Calu3 (cell line): ENCODE results near the gene CNNM2. TPM values are rescaled to one million over a fixed set of nuclear protein-coding genes. Genes with fewer than 3 reads are reported as not detected.
"Not testable (repeated sequence)": the region's sequence is repeated elsewhere in the genome, so short reads cannot be mapped to it uniquely, and the experiment has no call there.

Experiments
- BruUV-seq: library from RNA; stranded (reverse); fragments of 400-500 nt; replicated peaks from 2 replicates; lab custom pipeline; 2021; lab: Mats Ljungman, UMichigan
- CTCF ChIA-PET: fragments of 300-600 bp; sonication (Branson Sonifier 250); formaldehyde crosslinking; loops from one replicate; lab custom pipeline; 2022; ENCODE audit warnings: antibody characterized with exemption; lab: Charles Lee
- DNase-seq: peaks from one replicate; pipeline ENCODE4 v3.0.0; 2022
- H3K27ac Mint-ChIP-seq: one replicate; pipeline ENCODE4 v1.8.0; 2022; ENCODE audit warnings: mixed read lengths; ENCODE audit not compliant: unreplicated experiment
- H3K27me3 Mint-ChIP-seq: one replicate; pipeline ENCODE4 v1.8.0; 2022; ENCODE audit warnings: mixed read lengths; ENCODE audit not compliant: unreplicated experiment
- H3K36me3 Mint-ChIP-seq: one replicate; pipeline ENCODE4 v1.8.0; 2022; ENCODE audit warnings: mild to moderate bottlenecking, moderate library complexity, mixed read lengths; ENCODE audit not compliant: insufficient read depth, unreplicated experiment
- H3K4me1 Mint-ChIP-seq: one replicate; pipeline ENCODE4 v1.8.0; 2022; ENCODE audit warnings: mild to moderate bottlenecking, low read depth, mixed read lengths; ENCODE audit not compliant: unreplicated experiment
- H3K4me3 Mint-ChIP-seq: one replicate; pipeline ENCODE4 v1.8.0; 2022; ENCODE audit warnings: mild to moderate bottlenecking, low read depth, moderate library complexity, mixed read lengths; ENCODE audit not compliant: unreplicated experiment
- H3K9me3 Mint-ChIP-seq: one replicate; pipeline ENCODE4 v1.8.0; 2022; ENCODE audit warnings: low read depth, mixed read lengths; ENCODE audit not compliant: unreplicated experiment
- CTCF ChIP-seq: fragments of 200-600 bp; IDR thresholded peaks from one replicate; pipeline ENCODE4 v1.8.0; 2022; ENCODE audit warnings: antibody characterized with exemption; ENCODE audit not compliant: unreplicated experiment
- intact Hi-C: fragments of 100-400 bp; cut with micrococcal nuclease; formaldehyde crosslinking; loops from one replicate; pipeline ENCODE4 v1.10.0; 2022; ENCODE audit not compliant: unreplicated experiment
- total RNA-seq: library from RNA; stranded (reverse); gene quantifications from 2 replicates; pipeline ENCODE4 v1.2.3, GENCODE V29; 2022

CNNM2 gene
- total RNA-seq, 1 experiment from 2014 or later, result 4.2 TPM

- H3K4me1 Mint-ChIP-seq, result no peaks in the 10 kb centered on the region
- no peaks in the 10 kb centered on the region for H3K36me3 Mint-ChIP-seq
- CTCF ChIA-PET, result no interaction called here
- no peak overlapping the region for H3K27ac Mint-ChIP-seq
- TF ChIP-seq CTCF, result no peak
- no peak for DNase-seq
- BruUV-seq, result no TSS peak
- no peaks in the 10 kb centered on the region for H3K27me3 Mint-ChIP-seq
- no peaks in the 10 kb centered on the region for H3K9me3 Mint-ChIP-seq
- intact Hi-C loops, result no loop called here
- H3K4me3 Mint-ChIP-seq, result no peak overlapping the region
Observed at GRCh38 chr10:102975483-102976379, 57.6 kb downstream of the CNNM2 start.

- intact Hi-C loops, H3K4me3 Mint-ChIP-seq, DNase-seq, H3K27ac Mint-ChIP-seq, H3K4me1 Mint-ChIP-seq, H3K9me3 Mint-ChIP-seq, H3K27me3 Mint-ChIP-seq, BruUV-seq, CTCF ChIA-PET, H3K36me3 Mint-ChIP-seq: not testable (repeated sequence)
Observed at GRCh38 chr10:102976380-102976726, 58.3 kb downstream of the CNNM2 start.

GRCh38 chr10:102982296-102982695 is 64.2 kb downstream of the CNNM2 start:
- Mint-ChIP-seq H3K36me3 (no peaks in the 10 kb centered on the region), H3K4me3 (no peak overlapping the region), H3K9me3 (no peaks in the 10 kb centered on the region), H3K27ac (no peak overlapping the region), H3K27me3 (no peaks in the 10 kb centered on the region), H3K4me1 (no peaks in the 10 kb centered on the region)
- DNase-seq, result no peak
- intact Hi-C loops, result loop anchor here (10.0 kb wide), 1 partner anchor 63 kb away; no protein-coding TSS in a partner anchor
- TF ChIP-seq CTCF, result no peak
- BruUV-seq, result no TSS peak
- CTCF ChIA-PET, result interaction anchor here (0.6 kb wide), 1 partner anchor 133 kb away, joined by 3 read pairs; no protein-coding TSS in a partner anchor

- CTCF ChIA-PET, result no interaction called here
- TF ChIP-seq CTCF, result no peak
- BruUV-seq, result no TSS peak
- intact Hi-C loops, result loop anchor here (10.0 kb wide), 1 partner anchor 61 kb away; no protein-coding TSS in a partner anchor
- DNase-seq, result no peak
- H3K9me3 Mint-ChIP-seq, result no peaks in the 10 kb centered on the region
- H3K4me3 Mint-ChIP-seq, result no peak overlapping the region
- H3K36me3 Mint-ChIP-seq, result no peaks in the 10 kb centered on the region
- H3K27ac Mint-ChIP-seq, result no peak overlapping the region
- H3K4me1 Mint-ChIP-seq, result no peaks in the 10 kb centered on the region
- H3K27me3 Mint-ChIP-seq, result no peaks in the 10 kb centered on the region
Observed at GRCh38 chr10:102984086-102984485, 66.0 kb downstream of the CNNM2 start.

GRCh38 chr10:102985811-102986210 is 67.7 kb downstream of the CNNM2 start:
- no TSS peak for BruUV-seq
- CTCF ChIA-PET, result no interaction called here
- no peaks in the 10 kb centered on the region for H3K4me1 Mint-ChIP-seq

More at GRCh38 chr10:102985811-102986210, 67.7 kb downstream of the CNNM2 start:
- no peak for DNase-seq
- intact Hi-C loops, result loop anchor here (10.0 kb wide), 1 partner anchor 59 kb away; no protein-coding TSS in a partner anchor
- TF ChIP-seq CTCF, result no peak
- H3K9me3 Mint-ChIP-seq, result no peaks in the 10 kb centered on the region
- no peak overlapping the region for H3K27ac Mint-ChIP-seq
- H3K36me3 Mint-ChIP-seq, result no peaks in the 10 kb centered on the region
- H3K4me3 Mint-ChIP-seq, result no peak overlapping the region
- H3K27me3 Mint-ChIP-seq, result no peaks in the 10 kb centered on the region
